Measurements from ENCODE around the gene C1QTNF1.

Gene C1QTNF1

GRCh38 chr17:79082311-79083190 lies 58.6 kb downstream of the C1QTNF1 start:
- DNase-seq: peak in 1 of 2 donors; percentile 59

GRCh38 chr17:79083191-79083971 lies 59.4 kb downstream of the C1QTNF1 start:
- no peak for DNase-seq

- DNase-seq: no peak
Observed at GRCh38 chr17:79084291-79085153, 60.6 kb downstream of the C1QTNF1 start.

DNA sequence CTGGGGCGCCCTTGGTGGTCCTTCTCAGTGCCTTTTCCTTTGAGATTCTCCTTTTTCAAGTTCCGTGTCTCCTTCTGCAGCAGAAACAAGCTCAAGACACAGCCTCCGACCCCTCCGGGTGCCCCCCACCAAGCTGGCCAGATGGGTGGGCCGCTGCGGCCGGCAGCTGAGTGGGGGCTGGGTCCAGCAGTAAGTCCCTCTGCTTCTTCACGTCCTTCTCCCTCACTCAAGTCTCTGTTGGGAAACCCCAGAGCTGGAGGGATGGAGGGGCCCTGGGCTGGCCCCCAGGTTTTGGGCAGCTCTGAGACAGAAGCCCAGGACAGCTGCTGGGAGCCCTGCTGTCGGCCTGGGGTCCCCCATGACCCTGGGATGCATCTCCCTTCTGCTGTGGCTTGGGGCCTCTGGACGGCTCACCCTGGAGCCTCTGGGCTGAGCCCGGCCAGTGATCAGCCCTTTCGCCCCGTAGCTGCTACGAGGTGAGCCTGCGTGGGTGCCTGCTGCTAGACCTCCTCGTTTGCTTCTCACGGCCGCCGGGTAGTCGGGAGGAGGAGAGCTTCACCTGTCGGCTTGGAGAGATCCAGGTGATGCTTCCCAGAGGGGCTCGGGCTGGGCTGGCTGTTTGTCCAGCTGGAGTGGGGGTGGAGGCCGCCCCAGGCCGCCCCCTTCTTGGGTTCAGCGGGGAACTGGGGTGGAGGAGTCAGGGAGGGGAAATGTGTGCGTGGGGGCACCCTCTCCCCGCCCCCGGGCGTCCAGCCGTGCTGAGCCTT lies 61.4 kb downstream of the C1QTNF1 start:
- no peak for DNase-seq

DNA sequence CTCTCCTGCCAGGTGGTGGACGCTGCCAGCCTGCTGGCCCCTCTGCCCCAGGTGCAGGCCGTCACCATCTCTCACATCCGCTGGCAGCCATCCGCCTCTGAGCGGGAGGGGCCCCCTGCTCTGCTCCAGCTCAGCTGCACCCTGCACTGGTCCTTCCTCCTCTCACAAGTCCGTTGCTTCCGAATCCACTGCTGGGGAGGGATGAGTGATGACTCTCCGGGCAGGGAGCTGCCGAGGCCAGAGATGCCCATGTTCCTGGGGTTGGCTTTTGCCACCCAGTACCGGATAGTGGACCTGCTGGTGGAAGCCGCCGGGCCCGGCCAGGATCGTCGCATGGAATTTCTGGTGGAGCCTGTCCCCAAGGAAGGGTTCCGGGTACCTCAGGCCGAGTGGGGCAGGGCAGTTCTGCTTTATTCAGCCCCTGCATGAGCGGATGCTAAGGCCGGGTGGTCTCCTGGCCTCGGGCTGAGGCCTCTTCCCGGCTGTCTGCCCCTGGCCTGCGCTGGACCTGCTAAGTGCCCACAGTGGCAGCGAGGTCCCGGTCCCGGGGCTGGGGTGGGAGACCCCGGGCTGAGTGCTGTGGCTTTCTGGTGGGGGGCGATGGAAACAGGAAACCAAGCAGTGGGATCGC lies 62.1 kb downstream of the C1QTNF1 start:
- DNase-seq: no peak

DNA sequence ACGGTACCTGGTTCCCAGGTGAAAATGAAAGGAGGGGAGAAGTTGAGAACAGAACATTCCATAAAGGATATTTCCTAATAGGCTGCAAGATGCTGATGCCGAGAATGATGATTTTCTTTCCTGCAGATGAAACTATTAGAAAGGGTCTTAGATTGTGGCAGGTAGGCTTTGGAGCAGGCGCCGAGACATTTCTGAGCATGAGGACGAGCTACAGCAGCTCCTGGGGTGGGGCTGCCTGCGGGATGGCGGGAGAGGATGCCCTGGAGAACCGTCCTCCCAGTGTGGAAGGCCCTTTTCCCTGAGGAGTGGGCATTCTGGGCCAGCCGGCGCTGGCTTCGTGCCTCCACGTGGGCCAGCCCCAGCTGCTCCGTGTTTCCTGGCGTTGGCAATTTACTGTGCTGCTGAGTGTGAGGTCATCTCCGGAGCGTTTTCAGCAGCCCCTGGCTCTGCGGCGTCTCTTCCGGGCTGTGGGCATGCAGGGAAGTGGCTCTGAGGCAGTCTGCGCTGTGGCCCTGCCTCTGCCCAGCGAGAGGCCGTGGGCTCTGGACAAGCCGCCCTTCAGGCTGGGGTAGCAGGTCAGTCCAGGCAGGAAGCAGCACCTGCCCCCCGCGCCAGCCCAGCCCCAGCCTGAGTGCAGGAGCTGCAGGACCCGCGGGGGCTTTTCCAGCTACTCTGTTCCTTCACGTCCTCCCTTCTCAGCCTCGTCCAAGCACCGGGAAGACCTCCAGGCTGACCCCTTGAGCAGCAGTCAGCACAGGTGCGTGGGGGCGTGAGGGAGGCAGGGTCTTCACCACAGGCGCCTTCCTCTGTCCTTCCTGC lies 62.8 kb downstream of the C1QTNF1 start:
- no peak for DNase-seq

GRCh38 chr17:79087428-79088143 lies 63.6 kb downstream of the C1QTNF1 start:
- peak; percentile 18 to 83 for DNase-seq

DNA sequence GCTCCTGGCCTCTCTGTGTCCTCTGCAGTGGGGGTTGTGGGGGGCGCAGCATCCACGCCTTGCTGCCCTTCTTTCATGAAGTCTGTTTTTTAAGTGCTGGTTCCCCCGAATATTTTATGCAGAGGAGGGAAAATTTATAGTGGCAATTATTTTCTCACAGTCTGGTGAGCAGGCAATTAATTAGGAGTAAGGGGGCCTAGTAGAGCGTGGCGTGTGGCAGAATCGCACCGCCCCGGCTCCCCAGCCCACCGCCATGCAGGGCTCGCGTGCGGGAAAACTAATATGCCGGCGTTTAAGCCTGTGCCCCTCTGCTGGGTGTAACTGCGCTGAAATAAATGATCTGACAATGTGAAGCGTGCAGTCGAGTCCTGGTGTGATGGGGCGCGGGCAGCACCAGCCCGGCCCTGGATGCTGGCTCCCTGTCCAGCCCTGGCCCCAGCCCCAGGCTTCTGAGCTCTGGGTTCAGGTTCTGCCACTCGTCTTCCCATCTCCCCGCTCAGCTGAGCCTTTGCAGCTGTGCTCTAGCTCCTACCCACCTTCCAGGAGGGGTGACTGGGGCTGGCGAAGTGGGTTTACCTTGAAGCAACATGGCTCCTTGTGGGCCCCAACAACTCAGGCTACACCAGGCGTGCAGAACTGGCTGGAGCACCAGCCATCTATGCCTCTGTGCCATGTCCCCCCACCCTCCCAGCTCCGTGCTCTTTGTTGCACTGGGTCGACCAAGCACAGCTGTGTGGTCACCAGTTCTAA lies 64.5 kb downstream of the C1QTNF1 start:
- DNase-seq: no peak

- no peak for DNase-seq
Observed at GRCh38 chr17:79088997-79089328, 65.0 kb downstream of the C1QTNF1 start.

GRCh38 chr17:79089720-79090442 lies 65.9 kb downstream of the C1QTNF1 start:
- no peak for DNase-seq

GRCh38 chr17:79090443-79091225 lies 66.7 kb downstream of the C1QTNF1 start:
- DNase-seq: no peak

DNA sequence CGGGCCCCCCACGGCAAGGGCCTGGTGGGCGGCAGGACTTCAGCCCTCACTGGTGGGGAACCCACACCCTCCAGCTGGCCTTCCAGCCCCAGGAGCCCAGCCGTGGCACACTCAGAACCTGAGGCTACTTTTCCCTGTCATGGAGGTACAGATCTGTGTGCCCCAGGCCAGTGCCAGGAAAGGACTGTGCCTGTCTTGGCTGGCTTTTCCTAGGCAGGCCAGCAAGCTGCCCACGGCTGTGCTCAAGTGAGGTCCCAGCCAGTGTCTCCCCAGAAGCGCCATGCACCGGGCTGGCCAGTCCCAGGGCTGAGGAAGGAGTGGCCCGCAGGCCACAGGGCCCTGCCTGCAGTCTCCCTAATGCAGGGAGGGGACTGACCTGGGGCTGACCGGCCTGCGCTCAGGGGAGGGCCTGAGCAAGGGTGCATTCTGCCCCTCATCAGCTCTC lies 67.3 kb downstream of the C1QTNF1 start:
- DNase-seq: no peak

GRCh38 chr17:79092567-79092966 lies 68.6 kb downstream of the C1QTNF1 start:
- no peak for DNase-seq

- DNase-seq: no peak
Observed at GRCh38 chr17:79093270-79093669, 69.3 kb downstream of the C1QTNF1 start.

- DNase-seq: no peak
Observed at GRCh38 chr17:79094261-79094660, 70.3 kb downstream of the C1QTNF1 start.

- DNase-seq: no peak
Observed at GRCh38 chr17:79095345-79096055, 71.5 kb downstream of the C1QTNF1 start.

- DNase-seq: no peak
Observed at GRCh38 chr17:79096477-79096876, 72.5 kb downstream of the C1QTNF1 start.
